ENCODE data around the gene COL23A1. TPM values are rescaled to one million over a fixed set of nuclear protein-coding genes. Genes with fewer than 3 reads are reported as not detected.

Gene COL23A1
- polyA plus RNA-seq, 5 donors = 4.8 to 9.4 (median 8.2) TPM

DNA sequence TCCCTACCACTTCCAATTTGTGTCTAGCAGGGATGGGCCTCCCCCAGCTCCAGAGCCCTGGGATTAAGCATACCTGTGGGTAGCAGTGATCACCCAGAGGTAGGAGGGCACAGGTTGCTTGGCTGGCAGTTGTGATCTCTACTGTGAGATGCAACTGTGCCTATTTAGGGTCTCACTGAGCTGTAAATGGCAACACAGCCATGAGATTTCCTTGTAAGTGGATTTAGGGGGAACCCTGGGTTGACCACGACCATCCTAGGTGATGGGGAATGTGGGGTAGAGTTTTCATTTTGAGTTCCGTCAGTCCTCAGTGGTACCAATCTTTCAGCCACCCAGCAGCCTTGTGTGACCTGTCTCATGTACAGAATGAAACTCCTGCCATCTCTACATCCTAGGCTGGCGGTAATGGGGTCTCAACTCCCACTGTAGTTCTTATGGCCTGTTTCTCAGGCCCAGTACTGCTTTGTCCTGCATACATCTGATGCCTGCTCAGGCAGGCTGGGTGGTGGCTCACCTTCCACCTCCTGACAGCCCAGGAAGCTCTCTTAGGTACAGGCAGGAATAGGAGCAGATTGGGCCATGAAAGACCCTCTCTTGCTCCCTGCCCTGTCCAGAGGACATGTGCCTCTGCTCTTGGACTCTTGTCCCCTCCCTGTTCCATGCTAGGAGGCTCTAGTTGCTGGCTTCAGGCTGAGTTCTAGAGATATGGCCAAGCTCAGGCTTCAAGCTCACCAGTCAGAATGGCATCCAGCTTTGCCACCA, 377.8 kb downstream of the COL23A1 start:
- no peak for DNase-seq

DNA sequence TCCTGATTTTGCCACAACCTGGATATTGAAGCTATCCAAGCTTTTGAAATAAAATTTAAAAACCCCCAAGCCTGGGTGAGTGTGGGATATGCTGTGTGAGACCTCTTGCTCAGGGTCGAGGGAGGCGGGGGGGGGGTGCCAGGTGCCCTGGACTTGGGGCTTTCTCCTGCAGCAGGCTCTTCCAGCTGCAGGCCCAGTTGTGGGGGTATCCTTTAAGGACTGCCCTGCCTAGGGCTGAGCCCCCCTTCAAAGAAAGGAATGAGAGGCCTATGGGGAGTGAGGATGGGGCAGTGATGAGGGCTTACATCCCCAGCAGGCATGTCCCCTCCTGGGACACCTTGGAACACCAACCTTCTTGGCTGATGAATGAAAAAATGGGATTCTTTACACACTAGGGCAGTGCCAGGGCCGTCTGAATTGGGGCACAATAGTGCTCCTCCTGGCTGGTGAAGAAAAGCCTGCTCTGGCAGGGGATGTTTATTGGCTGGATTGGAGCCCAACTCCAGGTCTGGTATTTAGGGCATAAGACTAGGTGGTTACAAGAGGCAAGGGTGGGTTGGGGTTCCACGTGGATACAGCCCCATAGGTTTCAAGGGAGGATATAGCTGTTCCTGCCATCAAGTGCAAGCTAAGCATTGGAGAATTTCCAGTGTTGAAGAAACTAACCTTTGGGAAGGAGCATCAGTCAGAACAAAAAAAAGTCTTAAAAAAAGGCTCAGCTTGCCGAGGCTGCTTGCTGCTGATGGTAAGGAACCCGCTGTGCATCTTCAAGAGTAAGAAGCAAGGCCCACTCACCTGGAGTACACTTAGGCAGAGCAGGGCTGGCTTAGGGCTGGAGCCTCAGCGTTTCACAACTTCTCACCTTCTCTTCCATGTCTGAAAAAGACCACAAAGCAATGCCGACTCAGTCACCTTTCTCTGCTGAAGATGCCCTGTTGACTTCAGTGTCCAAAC, 378.8 kb downstream of the COL23A1 start:
- DNase-seq = no peak

DNA sequence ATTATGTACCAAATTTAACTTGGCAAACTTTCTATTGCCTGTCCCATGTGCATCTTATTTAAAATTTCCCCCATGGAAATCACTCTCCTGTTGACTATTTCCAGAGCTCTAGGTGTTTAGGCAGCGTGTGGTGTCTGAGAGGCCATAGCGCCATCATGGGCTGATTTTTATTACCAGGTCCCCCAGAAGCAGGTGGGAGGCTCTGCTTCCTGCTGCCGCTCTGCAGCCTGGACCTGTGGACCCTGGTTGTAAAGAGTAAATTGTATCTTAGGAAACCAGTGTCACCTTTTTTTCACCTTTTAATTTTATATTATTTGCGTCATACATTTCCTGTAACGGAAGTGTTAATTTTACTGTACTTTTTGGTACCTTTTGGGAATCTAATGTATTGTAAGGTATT, 379.5 kb downstream of the COL23A1 start:
- DNase-seq = no peak

DNA sequence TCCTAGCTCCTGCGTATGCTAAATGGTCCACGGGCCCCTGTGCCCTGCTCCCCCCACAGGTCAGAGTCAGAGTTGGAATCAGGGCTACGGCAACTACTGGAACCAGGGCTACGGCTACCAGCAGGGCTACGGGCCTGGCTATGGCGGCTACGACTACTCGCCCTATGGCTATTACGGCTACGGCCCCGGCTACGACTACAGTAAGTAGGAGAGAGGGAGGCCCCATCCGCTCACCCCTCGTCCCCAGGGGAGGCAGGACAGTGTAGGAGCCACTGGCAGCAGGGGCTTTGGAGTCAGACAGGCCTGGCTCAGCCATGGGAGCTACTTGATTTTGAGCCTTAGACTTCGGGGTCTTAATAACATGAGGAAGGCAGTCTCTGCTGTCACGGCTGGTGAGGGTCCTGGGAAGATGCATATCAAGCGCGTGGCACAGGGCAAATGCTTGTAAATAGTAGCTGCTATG, 380.1 kb downstream of the COL23A1 start:
- no peak for DNase-seq

DNA sequence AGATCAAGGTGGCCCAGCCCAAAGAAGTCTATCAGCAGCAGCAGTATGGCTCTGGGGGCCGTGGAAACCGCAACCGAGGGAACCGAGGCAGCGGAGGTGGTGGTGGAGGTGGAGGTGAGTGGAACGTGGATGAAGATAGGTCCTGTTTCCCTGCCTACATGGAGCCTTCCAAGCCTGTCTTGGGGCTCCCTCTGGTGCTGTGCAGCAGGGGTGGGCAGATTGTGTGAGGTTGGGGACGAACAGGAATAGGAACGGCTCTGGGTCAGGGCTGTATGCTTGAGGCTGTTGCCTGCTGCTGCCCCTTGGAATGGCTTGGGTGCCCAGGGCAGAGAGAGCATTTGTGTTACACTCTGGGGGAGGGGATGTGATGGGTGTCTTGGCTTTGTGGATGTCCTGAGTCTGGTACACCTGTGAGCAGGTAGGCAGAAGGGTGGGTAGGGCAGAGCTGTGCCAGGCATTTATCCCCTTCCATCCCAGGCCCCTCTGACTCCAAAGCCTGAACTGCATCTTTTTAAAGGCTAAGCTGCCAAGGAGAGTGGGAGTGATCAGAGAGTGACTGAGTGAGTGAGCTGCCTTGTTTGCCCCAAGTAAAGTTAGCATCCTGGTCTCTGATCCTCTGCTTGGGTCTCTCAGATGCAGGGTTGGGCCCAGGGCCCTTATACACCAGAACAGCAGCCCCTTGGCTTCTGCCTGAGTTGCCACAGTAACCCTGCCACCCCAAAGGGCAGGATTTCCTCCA, 380.7 kb downstream of the COL23A1 start:
- no peak for DNase-seq

DNA sequence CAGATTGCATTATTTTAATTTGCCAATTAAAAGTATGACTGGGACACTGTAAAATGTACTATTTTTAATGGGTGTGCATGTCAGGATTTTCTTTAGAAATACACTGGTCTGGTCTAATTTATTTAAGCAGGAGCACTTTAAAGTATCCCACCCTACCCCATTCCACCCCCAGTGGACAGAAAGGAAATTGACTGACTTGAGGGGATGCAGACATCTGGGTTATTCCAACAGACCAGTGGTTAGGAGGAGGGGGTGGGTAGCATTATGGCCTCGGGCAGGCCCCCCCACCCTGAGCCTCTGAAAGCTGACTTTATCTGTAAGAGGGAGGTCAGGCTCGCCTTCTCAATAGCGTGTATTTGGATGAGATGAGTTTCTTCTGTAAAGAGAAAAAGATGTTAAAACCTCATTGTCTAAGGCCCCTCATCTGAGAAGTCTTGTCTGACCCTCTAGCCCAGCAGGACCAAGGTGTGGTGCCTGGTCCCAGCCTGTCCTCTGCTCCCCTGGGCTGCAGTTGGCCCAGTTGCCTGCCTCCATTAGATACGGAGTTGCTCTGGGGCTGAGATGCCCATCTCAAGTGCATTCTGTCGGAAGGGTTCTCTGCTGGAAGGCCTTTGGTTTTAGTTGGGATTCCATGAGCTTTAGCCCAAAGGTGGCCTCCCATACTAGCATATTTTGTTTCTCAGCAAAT, 381.5 kb downstream of the COL23A1 start:
- no peak for DNase-seq

DNA sequence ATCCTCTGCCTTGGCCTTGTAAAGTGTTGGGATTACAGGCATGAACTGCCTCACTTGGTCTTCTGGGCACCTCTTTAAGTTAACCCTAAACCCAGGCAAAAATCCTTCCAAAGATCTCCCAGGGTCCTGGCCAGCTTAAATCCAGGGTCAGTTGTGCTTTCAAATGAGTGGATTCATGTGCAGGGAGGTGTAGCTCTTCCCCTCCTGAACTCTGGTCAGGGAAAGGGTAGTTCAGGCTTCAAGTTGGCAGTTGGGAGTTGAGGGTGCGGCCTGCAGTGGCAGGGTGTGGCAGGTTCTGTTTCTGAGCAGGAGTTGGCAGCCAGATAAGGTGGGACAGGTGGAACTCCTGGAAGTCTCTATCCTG, 382.3 kb downstream of the COL23A1 start:
- no peak for DNase-seq

DNA sequence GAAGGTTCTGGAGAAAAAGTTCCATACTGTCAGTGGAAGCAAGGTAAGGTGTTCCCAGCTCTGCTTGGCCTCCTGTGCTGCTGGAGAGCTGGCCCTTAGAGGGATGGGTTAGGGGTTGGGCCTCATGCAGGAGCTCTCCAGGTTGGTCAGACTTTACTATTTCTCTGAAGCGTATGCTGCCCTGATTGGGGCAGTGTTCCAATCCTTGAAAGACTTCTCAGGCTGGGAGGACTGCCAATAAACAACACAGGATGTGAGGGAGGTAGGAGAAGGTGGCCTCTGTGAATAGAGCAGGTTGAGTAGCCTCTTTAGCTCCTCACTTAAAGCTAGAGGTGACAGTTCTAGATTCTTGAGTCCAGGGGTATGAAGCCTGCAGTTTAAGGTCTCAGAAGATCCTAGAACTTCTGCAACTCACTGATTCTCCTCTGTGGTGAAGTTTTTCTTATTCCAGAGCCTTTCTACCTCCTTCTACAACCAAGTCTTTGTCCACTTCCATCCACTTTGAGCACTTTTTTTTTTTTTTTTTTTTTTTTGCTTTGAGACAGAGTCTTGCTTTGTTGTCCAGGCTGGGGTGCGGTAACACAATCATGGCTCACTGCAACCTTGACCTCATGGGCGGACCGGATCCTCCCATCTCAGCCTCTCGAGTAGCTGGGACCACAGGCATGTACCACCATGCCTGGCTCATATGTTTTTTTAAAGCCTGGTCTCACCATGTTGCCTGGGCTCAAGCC, 382.8 kb downstream of the COL23A1 start:
- DNase-seq = no peak

DNA sequence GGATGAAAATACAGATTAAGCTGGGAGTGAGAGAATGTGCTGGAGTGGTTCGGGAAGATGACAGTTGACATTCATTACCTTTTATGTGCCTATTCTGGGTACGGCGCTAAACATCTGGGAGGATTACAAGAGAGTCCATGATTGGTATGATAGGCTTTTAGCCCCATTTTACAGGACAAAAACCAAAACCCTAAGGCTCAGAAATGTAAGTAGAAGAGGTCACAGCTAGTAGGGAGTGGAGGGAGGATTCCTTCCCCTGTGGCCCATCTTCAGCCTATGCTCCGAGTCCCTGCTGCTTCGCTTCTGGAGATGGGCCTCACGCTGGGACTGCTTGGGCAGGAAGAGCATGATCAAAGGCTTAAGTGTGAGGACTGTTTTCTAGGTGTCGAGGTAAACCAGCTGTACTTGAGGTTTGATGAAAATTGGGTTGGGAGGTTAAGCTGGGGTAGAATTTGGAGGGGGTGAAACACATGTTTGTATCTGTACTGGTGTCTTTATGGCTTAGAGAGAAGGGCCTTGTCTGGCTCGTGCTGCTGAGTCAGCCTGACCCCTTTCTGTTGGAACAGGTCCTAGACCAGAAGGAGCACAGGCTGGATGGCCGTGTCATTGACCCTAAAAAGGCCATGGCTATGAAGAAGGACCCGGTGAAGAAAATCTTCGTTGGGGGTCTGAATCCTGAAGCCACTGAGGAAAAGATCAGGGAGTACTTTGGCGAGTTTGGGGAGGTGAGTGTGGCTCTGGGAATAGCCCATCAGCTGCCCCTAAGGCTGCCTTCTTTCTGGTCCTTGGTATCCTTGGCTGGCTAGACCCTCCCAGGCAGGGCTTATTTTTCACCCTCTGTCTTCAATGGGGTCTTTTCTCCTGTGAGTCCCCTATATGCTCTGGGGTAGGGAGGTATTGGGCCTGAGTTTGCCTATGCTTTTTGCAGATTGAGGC, 383.8 kb downstream of the COL23A1 start:
- DNase-seq = no peak

DNA sequence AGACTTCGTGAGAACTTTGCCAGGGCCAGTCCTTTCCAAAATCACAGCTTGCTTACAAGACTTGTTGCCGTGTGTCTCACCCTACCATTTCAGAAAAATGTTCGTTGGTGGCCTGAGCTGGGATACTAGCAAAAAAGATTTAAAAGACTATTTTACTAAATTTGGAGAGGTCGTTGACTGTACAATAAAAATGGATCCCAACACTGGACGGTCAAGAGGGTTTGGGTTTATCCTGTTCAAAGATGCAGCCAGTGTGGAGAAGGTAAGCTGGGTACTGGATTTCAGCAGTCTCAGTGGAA, 384.5 kb downstream of the COL23A1 start:
- no peak for DNase-seq

DNA sequence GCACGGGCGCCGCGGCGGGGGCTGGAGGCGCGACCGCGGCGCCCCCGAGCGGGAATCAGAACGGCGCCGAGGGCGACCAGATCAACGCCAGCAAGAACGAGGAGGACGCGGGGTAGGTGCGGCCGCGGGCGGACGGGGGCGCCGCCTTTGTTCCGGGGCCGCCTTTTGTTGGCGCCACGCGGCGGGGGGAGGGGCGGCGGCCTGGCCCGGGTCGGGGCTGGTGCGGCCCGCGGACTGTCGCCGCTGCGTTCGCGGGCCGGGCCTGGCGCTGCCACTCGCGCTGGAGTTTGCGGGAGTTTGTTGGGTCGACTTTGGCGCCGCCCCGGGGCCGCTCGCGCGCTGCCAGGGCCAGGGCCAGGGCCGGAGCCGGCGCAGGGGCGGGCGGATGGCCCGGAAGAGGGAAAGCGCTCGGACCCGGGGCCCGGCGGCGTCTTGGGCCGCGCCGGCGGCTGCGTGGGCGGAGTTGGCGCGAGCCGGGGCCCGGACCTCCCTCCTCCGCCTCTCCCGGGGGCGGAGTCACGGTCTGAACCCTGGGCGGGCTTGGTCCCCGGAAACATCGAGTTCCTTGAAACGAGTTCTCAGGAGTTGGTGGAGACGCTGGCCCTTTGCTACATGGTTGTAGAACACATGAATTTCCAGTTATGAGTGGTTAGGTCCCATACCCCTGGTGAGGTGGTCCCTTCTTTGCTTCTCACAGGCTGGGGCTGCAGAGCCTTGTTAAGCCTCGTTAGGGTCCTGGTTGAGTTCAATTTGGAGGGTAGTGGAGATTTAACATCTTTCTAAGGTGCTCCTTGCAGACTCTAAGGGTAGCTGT, 385.1 kb downstream of the COL23A1 start:
- peak; percentile 56 to 63 for DNase-seq

DNA sequence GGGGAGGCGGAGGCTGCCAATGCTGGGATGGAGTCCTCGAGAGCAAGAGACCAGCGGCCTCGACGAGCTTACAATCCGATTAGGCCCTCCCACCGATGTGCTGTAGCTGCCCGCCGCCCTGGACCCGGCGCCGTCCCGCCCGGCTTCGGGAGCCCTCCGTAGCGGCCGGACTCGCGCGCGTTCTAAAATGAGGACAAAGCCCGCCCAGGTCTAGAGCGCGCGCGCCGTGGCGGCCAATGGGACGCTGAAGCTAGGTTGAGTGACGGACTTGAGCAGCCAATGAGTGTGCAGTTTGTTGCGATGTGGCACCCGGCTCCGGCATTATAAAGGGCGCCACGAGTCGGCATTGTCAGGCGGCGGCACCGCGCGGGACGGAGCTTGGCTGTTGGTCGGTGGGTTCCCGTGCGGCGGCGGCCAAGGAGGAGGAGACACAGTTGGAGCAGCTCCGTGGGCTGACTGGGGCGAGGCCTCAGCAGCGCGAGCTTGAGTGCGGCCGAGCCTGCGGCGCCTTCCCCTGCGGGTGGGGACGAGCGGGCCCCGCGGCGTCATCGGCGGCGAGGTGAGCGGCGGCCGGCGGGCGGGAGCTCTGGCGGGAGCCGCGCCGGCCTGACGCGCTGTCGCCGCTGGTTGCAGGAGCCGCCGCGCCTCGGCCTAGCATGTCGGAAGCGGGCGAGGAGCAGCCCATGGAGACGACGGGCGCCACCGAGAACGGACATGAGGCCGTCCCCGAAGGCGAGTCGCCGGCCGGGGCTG, 385.8 kb downstream of the COL23A1 start, which contains the start of gene HNRNPAB:
Gene HNRNPAB (plus strand): TSS at position 352 of the 753 bp plus-strand sequence. CDS start 305 bp downstream, at position 657.
- DNase-seq = peak; percentile 96 to 97

DNA sequence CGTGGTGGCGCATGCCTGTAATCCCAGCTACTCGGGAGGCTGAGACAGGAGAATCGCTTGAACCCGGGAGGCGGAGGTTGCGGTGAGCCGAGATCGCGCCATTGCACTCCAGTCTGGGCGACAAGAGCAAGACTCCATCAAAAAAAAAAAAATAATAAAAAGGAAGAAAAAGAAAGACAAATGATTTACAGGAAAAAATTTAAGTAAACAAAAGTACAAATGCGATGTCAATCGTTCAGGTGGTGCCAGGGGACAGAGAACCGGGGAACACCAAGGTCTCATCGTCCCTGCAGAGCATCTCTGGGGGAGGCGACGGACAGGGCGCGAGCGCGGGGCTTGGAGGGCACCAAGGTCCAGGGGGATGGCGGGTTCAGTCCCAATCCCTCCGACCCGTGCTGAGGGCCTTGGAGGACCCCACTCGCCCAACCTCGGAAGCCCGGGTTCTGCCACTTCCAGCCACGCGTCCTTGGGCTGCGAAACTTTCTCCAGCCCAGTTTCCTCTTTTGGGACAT, 386.5 kb downstream of the COL23A1 start:
- no peak for DNase-seq

DNA sequence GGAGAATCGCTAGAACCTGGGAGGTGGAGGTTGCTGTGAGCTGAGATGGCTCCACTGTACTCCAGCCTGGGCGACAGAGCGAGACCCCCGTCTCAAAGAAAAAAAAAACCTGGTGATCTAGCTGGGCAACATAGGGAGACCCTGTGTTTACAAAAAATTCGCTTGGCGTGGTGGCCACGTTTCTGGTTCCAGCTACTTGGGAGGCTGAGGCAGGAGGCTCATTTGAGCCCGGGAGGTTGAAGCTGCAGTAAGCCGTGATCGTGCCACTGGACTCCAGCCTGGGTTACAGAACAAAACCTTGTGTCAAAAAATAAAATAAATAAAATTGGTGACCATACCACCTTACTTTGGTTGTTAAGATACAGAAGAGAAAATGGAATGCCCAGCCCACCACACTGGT, 387.7 kb downstream of the COL23A1 start:
- DNase-seq = no peak

DNA sequence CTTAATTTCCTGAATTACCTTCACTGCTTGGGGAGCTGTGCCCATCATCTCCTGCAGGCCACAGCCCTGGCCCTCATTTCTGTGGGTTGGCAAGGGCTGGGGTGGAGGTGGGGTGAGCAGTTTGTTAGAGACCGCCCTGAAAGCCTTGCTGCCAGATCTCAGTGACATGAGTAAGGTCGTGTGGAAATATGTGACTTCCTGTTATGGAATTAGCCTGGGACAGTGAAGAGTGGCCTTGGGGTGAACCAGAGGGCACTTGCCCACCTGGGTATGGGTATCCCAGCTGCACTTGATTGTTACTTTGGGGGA, 388.3 kb downstream of the COL23A1 start:
- DNase-seq = no peak

DNA sequence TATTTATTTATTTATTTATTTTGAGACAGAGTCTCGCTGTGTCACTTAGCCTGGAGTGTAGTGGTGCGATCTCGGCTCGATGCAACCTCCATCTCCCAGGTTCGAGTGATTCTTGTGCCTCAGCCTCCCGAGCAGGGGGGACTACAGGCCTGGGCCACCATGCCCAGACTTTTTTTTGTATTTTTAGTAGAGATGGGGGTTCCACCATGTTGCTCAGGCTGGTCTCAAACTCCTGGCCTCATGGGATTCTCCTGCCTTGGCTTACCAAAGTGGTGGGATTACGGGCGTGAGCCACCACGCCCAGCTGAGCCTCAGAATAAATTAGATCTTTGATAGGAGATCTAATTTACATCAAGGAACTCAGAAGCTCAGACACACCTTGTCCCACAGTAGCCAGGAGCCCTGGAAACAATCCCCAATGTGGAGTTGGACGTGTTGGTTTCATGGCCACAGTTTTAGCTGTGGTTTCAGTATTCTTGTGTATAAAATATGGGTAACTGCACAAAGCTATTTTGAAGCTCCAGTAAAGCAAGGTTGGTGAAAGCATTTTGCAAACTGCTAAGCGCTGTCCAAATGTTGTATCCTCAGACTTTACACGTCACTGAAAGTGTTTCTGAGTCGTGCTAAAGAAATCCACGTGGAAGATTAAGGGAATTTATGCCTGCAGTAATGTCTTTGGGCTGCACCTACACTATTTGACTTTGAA, 388.8 kb downstream of the COL23A1 start:
- no peak for DNase-seq
